Measurements from ENCODE around the gene COL18A1. TPM values are rescaled to one million over a fixed set of nuclear protein-coding genes. Genes with fewer than 3 reads are reported as not detected.

The COL18A1 gene
- total RNA-seq, 1 experiment from 2014 or later = 26.4 TPM

DNA sequence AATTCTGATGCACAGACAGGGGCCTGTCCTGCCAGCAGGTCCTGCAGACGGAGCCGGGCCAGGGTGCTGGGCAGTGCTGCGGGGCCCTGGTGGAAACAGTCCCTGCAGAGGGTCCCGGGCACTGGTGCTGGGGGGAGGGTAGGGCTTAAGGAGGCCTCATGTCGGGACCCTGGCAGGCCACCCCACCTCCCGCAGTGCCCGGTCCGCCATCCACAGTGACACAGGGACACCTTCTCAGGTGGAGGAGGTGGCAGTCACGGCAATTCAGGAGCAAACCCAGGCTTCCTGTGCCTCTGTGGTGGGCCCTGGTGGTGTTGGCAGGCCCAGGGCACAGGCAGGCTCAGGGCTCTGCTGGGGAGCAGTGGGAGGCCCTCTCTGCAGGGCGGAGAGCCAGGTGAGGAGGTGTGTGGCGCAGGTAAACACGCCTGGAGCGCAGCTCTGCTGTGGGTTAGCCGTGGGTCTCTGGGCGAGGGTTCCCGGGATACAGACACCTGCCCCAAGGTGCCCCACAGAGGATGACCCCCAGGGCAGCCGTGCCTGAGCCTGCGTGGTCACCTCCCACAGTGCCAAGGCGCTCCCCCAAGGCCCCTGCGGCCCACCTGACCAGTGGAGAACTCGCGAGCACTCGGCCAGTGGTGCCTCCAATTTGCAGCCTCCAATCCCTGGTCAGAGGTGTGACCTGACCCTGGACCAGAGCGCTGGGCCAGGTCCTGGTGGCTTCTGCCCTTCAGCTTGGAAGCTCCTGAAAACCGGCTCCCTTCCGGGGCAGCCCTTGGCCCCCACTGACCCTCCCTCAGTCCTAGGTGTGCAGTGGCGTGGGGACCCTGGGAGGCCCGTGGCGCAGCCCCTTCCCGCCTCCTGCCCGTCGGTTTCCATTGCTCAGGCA is 19.2 kb downstream of the COL18A1 start:
- Histone ChIP-seq H3K36me3 (no peaks in the 10 kb centered on the region), H3K9me3 (no peaks in the 10 kb centered on the region), H3K27me3 (no peaks in the 10 kb centered on the region), H3K4me3 (no peak overlapping the region)
- no peak for DNase-seq

DNA sequence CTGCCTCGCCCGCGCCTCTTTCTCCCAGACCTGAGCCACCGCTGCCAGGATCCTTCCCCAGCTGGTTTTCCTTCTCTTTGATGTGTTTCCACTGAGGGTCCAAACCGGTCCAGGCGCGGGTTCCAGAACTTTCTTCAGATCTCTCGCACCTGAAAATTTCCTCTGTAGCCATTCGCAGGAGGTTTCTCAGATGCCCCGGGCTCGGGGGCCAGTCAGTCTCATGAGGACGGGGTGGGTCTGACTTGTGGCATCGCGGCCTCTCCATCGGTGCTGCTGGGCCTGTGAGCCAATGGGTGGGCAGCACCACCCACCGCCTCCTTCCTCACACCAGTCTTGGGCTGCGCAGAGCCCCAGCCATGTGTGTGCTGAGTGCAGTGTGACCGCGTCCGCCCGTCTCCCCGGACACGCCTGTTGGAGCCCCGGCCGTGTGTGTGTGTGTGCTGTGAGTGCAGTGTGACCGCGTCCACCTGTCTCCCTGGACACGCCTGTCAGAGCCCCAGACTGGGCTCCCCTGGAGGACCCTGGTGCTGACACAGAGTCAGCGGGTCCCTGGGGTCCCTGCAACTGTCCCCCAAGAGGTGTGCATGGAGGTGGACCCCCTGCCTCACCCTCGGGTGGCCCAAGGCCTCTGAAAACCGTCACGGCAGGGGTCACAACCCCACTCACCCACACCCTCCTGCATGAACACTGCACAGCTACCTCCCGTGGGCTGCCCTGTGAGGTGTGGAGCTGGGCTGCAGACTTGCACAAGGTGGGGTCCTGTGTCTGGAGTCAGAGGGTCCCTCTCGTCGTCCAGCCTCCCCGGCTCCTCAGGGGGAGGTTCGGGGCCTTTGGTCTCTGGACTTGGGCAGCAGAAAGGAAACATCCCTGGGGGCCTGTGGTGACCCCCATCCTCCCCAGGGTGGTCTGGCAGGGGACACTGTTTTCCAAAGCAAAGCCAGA is 20.2 kb downstream of the COL18A1 start:
- no peak for DNase-seq
- Histone ChIP-seq H3K9me3 (no peaks in the 10 kb centered on the region), H3K27me3 (no peaks in the 10 kb centered on the region), H3K36me3 (no peaks in the 10 kb centered on the region), H3K4me3 (no peak overlapping the region)

DNA sequence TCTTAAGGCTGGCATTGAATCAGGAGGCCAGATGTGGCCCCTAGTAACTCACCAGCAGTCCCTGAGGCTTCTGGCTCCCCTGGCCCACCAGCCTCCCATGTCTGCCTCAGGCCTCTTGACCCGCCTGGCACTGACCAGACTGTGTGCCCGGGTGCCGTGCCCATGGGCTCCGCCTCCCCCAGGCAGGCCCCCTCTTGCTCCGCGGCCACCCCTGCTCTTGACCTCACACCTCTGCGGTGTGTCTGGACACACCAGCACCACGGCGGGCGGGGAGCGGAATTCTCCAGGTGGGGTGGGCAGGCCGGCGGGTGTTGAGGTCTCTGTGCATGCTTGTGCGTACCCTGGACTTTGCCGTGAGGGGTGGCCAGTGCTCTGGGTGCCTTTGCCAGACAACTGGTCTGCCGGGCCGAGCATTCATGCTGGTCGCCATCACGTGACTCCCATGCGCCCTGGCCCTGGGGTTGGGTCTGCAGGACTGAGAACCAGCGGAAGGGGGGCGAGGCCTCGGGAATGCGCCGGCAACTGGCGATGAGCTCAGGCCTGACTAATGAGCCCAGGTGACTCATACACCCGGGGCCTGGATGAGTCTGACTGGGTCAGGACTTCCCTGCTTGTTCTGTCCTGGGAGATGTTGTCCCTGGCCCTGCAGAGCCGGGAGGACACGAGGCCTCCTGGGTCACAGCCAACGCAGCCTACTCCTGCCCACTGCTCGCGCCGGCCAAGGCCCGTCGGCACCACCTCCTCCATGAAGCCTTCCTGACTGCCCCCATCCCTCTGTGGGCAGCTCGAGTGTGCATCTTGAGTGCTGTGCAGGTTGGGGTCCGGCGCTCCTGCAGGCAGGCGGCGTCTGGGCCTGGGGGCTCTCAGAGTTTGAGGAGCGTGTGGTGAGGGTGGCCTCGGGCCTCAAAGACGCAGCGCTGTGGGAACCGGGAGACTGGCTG is 22.6 kb downstream of the COL18A1 start:
- Histone ChIP-seq H3K4me3 (no peak overlapping the region), H3K27me3 (no peaks in the 10 kb centered on the region), H3K9me3 (no peaks in the 10 kb centered on the region), H3K36me3 (no peaks in the 10 kb centered on the region)
- peak; percentile 98 for DNase-seq

DNA sequence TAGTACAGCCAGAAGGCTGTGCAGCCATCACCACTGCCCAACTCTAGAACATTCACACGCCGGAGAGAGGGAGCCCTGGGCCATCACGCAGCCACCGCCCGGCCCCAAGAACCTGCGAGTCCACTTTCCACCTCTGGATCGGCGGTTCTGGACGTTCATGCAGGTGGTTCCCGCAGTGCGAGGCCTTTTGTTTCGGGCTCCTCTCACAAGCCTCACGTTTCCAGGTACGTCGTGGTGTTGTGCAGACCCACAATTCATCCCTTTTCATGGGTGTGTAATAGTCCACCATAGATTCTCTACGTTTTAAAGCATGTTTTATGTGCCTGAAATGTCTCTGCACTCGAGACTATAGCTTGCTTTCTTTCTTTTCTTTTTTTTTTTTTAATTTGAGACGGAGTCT is 23.6 kb downstream of the COL18A1 start:
- Histone ChIP-seq H3K9me3 (no peaks in the 10 kb centered on the region), H3K36me3 (no peaks in the 10 kb centered on the region), H3K4me3 (no peak overlapping the region), H3K27me3 (no peaks in the 10 kb centered on the region)
- no peak for DNase-seq

DNA sequence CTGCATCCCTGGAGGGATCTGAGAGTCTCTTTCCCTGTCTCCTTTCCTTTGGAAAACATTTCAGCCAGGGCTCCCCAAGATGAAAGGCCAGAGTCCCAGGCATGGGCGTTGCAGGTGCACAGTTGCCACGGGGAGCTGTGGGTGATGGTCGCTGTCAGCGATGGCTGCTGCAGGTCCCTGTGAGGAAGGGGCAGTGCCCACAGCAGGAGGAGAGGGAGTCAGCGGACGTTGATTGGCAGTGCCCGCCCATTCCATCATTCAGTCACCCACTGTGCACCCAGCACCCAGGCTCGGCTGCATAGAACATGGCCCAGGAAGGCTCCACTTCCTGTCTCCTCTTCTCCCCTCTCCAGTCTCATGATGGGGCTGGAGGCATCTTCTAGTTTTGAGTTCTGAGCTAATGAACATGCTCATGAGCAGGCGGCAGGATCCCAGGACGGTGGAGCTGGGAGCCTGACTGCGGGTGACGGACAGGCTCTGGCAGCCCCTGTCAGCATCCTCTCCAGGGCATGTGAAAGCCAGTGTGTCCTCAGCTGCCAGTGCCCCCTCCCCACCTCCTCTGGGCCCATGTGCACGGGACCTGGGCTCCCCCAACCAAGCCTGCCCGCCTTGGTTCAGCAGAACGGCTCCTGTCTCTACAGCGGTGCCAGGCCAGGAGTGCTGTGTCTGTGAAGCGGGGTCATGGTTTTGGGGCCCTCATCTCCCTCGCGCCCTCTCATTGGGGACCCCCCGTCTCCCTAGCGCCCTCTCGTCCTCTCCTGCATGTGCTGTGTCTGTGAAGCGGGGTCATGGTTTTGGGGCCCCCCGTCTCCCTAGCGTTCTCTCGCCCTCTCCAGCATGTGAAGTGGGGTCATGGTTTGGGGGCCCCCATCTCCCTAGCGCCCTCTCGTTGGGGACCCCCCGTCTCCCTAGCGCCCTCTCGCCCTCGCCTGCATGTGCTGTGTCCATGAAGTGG is 24.5 kb downstream of the COL18A1 start:
- no peaks in the 10 kb centered on the region for H3K9me3 ChIP-seq

DNA sequence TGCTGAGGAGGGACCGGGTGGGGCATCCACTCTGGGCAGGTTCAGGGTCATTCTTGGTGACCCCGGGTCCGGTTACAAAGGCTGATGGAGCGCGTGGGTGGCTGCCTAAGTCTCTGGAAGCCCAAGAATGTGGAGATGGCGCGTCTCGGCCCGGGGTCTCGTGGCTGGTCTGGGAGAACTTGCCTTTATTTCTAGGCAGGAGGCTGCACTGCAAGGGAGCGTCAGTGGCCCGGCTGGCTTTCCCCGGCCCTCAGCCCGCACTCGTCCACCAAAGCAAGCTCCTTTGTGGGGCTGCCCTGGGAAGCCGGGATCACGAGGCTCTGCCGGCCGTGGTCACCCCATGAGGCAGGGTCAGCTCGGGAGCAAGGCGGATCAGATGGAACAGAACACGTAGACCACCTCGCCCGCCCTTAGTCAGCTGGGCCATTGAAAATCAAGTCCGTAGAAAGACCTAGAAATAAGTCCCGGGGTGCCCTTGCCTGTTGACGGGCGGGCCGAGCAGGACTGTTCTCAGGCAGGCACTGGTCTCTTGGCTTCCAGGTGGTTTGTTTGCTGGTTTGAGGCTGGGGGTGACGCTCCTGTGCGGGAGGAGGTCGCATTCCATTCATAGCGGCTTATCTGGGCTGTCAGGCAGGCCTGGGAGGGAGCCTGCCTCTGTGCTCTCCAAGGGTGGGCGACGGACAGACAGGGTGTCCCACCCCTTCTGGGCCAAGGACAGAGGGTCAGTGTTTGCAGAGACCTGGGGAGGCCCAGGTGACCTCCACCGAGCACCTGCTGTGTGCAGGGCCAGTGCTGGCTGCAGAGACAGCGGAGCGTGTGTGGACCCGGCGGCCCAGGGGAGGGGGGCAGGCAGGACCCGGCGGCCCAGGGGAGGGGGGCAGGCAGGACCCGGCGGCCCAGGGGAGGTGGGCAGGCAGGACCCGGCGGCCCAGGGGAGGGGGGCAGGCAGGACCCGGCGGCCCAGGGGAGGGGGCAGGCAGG is 25.8 kb downstream of the COL18A1 start:
- no peak for DNase-seq
- Histone ChIP-seq H3K4me3 (no peak overlapping the region), H3K9me3 (no peaks in the 10 kb centered on the region)

More for the DNA sequence above, 24.5 kb downstream of the COL18A1 start:
- no peak for DNase-seq
- Histone ChIP-seq H3K36me3 (no peaks in the 10 kb centered on the region), H3K4me3 (no peak overlapping the region), H3K27me3 (no peaks in the 10 kb centered on the region)

DNA sequence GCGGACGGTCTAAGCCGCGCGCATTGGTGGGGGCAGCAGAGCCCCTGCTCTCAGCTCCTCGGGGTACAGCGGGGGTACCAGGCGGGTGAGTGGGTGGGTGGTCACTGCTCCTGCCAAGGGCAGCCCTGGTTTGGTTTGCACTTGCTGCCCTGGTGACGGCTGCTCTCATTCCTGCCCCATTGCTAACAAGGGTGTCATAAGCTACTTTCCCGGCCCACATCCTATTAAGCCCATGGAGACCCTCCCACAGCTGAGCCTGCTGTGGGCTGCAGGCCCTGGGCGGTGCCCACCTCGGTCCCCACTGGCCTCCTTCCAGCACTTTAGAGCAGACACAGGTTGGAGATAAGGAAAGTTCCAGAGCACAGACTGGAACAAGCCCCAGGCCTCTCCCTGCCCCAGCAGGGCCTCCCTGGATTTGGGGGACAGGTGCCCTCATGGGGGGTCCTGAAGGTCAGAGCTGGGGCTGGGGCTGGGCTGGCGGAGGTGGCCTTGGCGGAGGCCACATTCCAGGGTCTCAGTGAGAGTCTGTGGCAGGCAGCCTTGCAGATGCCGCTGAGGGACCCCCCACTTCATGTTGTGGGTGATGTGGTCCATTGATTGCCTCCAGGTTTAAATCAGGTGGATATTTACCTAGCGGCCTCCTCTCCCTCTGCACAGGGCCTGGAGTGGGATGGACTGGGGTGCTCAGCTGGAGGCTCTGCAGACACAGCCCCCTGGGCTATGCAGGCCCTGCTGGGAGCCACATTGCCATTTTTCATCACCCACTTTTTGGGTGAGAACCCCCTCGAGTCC is 27.0 kb downstream of the COL18A1 start:
- DNase-seq = no peak
- H3K9me3 ChIP-seq = no peaks in the 10 kb centered on the region

More for the DNA sequence above, 25.8 kb downstream of the COL18A1 start:
- H3K27me3 ChIP-seq = no peaks in the 10 kb centered on the region
- no peaks in the 10 kb centered on the region for H3K36me3 ChIP-seq

DNA sequence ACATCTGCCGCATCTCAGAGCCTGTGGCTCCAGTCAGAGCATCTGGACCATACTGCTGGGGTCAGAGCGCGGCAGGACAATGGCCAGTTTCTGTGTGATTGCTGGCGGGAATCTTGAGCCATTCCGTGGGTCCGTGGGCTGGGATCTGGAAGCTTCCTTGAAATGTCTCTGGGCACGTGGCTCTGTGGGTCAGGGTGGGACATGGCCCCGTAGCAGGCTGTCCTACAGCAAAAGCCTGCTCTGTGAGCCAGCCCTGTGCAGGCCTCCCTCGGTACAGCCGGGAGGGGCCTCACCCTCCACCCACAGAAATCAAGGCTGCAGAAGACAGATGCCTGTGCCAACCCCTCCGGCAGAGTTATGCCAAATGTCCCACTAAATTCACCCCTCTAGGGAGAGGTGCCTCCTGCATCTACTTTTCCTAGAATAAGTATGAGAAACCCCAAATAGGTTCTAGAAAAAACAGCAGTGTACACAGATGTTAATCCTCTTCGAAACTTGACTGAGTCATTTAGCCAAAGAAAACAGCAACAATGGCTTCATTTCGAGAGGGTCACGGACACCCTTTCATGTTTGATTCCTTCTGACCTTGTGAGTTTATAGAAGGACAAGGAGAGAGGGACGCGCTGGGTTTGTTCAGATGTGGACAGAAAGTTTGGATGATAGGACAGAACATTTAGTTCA is 27.8 kb downstream of the COL18A1 start:
- no peak for DNase-seq

More for the DNA sequence above, 27.0 kb downstream of the COL18A1 start:
- Histone ChIP-seq H3K36me3 (no peaks in the 10 kb centered on the region), H3K4me3 (no peak overlapping the region), H3K27me3 (no peaks in the 10 kb centered on the region)

DNA sequence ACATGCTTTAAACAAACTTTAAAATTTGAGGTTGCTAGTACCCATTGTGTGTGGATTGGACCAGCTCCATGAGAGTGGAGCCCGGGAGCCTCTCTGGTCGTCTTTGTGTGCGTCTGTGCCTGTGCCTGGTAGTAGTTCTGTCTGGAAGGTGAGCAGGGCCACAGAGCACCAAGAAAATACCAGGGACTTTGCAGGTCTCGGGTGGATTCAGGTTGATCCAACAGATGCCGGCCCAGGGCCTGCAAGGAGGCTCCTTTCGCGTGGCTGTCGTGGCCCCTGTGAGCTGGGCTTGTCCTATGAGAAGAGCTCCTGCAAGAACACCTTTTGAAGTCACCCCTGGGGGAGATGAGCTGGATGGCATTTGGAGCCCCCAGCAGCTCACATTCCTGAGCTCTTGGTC is 28.3 kb downstream of the COL18A1 start:
- no peak for DNase-seq
- H3K9me3 ChIP-seq = no peaks in the 10 kb centered on the region

More for the DNA sequence above, 27.8 kb downstream of the COL18A1 start:
- Histone ChIP-seq H3K4me3 (no peak overlapping the region), H3K36me3 (no peaks in the 10 kb centered on the region), H3K27me3 (no peaks in the 10 kb centered on the region), H3K9me3 (no peaks in the 10 kb centered on the region)

DNA sequence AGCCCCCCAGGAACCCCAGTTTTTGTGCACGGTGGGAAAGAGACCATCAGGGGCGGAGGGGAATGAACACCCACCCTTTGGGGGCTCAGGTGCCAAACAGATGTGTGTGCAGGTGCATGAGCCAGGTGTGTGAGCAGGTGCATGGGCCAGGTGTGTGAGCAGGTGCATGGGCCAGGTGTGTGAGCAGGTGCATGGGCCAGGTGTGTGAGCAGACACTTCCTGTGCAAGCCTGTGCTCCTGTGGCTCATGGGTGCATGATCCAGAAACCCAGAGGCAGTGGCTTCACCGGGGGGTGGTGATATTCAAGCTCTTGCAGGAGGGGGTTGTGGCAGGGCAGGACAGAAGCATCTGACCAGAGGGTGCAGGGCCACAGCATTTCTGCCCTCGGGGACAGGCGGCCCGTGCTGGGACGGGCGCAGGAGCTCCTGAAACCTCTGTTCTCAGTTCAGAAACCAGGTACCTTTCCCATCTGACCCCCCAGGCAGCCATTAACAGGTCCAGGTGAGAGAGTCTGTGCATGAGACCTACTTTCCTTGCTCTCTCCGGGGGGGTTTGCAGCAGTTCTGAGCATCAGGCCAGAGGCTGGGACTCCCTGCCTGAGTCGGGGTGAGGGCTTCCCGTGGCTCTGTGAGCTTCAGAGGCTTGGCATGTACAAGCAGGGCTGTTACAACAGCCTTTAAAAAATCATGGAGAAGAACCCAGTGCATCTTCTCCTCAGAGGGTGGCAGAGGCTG is 29.1 kb downstream of the COL18A1 start:
- DNase-seq = no peak
- no peak overlapping the region for H3K4me3 ChIP-seq

More for the DNA sequence above, 28.3 kb downstream of the COL18A1 start:
- Histone ChIP-seq H3K4me3 (no peak overlapping the region), H3K36me3 (no peaks in the 10 kb centered on the region), H3K27me3 (no peaks in the 10 kb centered on the region)

DNA sequence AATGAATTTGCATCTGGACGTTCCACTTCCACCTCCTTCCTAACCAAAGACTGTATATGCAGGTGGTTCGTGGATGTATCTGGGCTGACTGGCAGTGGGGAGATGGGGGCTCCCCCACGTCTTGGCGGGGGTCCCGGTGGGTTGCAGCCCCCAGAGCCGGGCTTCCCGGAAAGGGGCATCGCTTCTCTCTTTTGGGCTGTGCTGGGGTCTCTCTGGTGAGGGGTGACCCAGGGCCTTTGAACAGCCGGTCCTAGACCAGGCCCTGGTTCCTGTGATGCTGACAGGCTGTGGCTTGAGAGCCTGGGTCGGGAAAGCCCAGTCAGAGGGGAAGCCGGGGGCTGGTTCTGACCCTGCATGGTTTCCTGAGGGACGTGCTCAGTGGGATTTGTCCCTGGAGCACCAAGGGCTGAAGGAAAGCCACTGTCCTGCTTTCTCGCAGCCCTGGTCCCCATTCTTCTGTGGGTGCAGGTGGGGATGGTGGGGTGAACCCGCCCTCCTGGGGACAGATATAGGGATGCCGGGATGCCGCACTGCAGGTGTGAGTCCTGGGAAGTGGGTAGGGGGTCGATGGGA is 29.8 kb downstream of the COL18A1 start:
- H3K36me3 ChIP-seq = no peaks in the 10 kb centered on the region
- H3K9me3 ChIP-seq = no peaks in the 10 kb centered on the region
- no peak overlapping the region for H3K4me3 ChIP-seq
- no peaks in the 10 kb centered on the region for H3K27me3 ChIP-seq
- no peak for DNase-seq

More for the DNA sequence above, 29.1 kb downstream of the COL18A1 start:
- no peaks in the 10 kb centered on the region for H3K27me3 ChIP-seq
- no peaks in the 10 kb centered on the region for H3K36me3 ChIP-seq
- H3K9me3 ChIP-seq = no peaks in the 10 kb centered on the region

DNA sequence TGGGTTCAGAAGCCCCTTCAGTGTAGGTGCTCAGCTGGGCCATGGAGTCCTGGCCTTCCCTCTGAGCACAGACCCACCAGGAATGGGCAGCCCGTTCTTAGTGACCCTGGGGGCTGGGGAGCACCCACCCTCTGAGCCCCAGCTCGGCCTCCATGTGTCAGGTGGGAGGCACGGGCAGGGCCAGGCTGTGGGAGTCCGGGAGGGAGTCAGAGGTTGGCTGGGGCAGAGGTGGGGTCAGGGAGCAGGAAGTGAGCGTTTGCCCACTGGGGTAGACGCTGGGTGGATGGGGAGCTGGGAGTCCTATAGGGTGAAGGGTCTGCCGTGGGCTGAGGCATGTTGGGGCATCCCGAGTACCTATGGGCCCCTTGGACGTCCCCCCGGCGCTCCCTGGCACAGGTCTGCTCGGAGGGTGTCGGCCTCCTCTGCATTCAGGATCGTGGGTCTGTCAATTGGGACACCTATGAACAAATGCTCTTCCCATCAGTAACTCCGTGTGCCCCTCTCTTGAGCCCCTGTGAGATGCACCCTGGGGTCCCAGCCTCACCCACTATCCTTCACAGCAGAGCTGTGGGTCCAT is 30.5 kb downstream of the COL18A1 start:
- H3K36me3 ChIP-seq = no peaks in the 10 kb centered on the region
- H3K9me3 ChIP-seq = no peaks in the 10 kb centered on the region
- no peaks in the 10 kb centered on the region for H3K27me3 ChIP-seq
- DNase-seq = no peak
- H3K4me3 ChIP-seq = no peak overlapping the region
